PC-3 (cell line): Measurements from ENCODE around the gene N4BP2L2.

Source experiments
- CTCF ChIP-seq: fragments of 300-600 bp; sonication (generic); conservative IDR thresholded peaks from 2 replicates; pipeline ENCODE4 v1.5.1; 2017; ENCODE audit warnings: antibody characterized with exemption, low read depth, mild to moderate bottlenecking, low read length
- EZH2phosphoT487 ChIP-seq: fragments of 300-600 bp; sonication (generic); IDR thresholded peaks from 2 replicates; pipeline ENCODE4 v1.6.1; 2018; ENCODE audit warnings: mild to moderate bottlenecking, antibody characterized with exemption, low read length, borderline replicate concordance

- TF ChIP-seq CTCF, result peak; percentile 57
- no peak for TF ChIP-seq EZH2phosphoT487
Measured at GRCh38 chr13:32443111-32443510, 95.5 kb downstream of the N4BP2L2 start.
